Upper lobe of left lung (tissue), 6 donors: ENCODE results near the gene DEFB123. TPM values are rescaled to one million over a fixed set of nuclear protein-coding genes. Genes with fewer than 3 reads are reported as not detected.
"Not testable (repeated sequence)": the region's sequence is repeated elsewhere in the genome, so short reads cannot be mapped to it uniquely, and the experiment has no call there.

Source experiments
- ATAC-seq, 2 donors: fragments of 200-7000 bp; cut with Tn5 transposase; one replicate each; pipeline ENCODE4 v1.9.1; 2022; ENCODE audit warnings: mild to moderate bottlenecking in 2 of 2, moderate library complexity in 2 of 2; ENCODE audit not compliant: low FRiP score in 2 of 2
- DNase-seq, 2 donors: peaks; one replicate each; pipeline ENCODE4 v3.0.0-alpha.2; 2019 to 2020
- H3K27ac ChIP-seq, 4 donors: fragments of 200-600 bp; sonication (generic); one replicate each; pipeline ENCODE4 v1.5.1; 2016 to 2019
- H3K27me3 ChIP-seq, 4 donors: fragments of 200-600 bp; sonication (generic); one replicate each; pipeline ENCODE4 v1.5.1; 2017 to 2019
- H3K36me3 ChIP-seq, 4 donors: fragments of 200-600 bp; sonication (generic); one replicate each; pipeline ENCODE4 v1.5.1; 2016 to 2019
- H3K4me1 ChIP-seq, 4 donors: fragments of 200-600 bp; sonication (generic); one replicate each; pipeline ENCODE4 v1.5.1; 2018 to 2019
- H3K4me3 ChIP-seq, 4 donors: fragments of 200-600 bp; sonication (generic); one replicate each; pipeline ENCODE4 v1.5.1; 2017 to 2019; ENCODE audit warnings: mild to moderate bottlenecking in 2 of 4, moderate library complexity in 1 of 4
- H3K9me3 ChIP-seq, 4 donors: fragments of 200-600 bp; sonication (generic); one replicate each; pipeline ENCODE4 v1.5.1; 2018 to 2019
- CTCF ChIP-seq, 6 experiments: fragments of 450-650 bp in 4 of 6; fragments of 200-600 bp in 2 of 6; sonication (generic) in 2 of 6; IDR thresholded peaks; one replicate each; pipeline ENCODE4 v1.5.1; 2016 to 2019; ENCODE audit warnings: antibody characterized with exemption in 6 of 6
- EP300 ChIP-seq, 4 donors: sonication (generic); formaldehyde crosslinking; IDR thresholded peaks; one replicate each; pipeline ENCODE4 v1.5.1; 2017; ENCODE audit warnings: antibody characterized with exemption in 4 of 4, control low read depth in 2 of 4
- POLR2A ChIP-seq, 4 donors: fragments of 450-650 bp; IDR thresholded peaks; one replicate each; pipeline ENCODE4 v1.5.1; 2016 to 2017; ENCODE audit warnings: antibody characterized with exemption in 4 of 4, mild to moderate bottlenecking in 2 of 4
- POLR2AphosphoS5 ChIP-seq, 2 donors: sonication (generic); formaldehyde crosslinking; IDR thresholded peaks; one replicate each; pipeline ENCODE4 v1.5.1; 2017; ENCODE audit warnings: antibody characterized with exemption in 2 of 2
- WGBS, 2 donors: methylation state at CpG; one replicate each; pipeline ENCODE4 v1.1.5; 2017 to 2018; 5-methylcytosine and 5-hydroxymethylcytosine counted together
- total RNA-seq, 6 donors: library from RNA; depleted of rRNA in 4 of 6; stranded (reverse); fragments of >200 nt in 4 of 6; gene quantifications; one replicate each; pipeline versions ENCODE4 v1.1.0 to v1.2.1, GENCODE V29; 2016 to 2021
- donor health status: DM: no; HTN: no; CAD: no; lungs with moderate emphysema.
- donor health status: DM: no; HTN: yes; CAD: no; lungs with severe emphysema.

The DEFB123 gene
- total RNA-seq, 6 donors from 2014 or later: not detected

- Histone ChIP-seq H3K4me1 (no peaks in the 10 kb centered on the region), H3K4me3 (no peak overlapping the region), H3K36me3 (no peaks in the 10 kb centered on the region), H3K27ac (no peak overlapping the region), H3K9me3 (no peaks in the 10 kb centered on the region), H3K27me3 (no peaks in the 10 kb centered on the region)
- WGBS, 2 donors: 88 to 100% methylated on average over 1 of the region's 1 CpG
- ATAC-seq (no peak), DNase-seq (no peak)
- TF ChIP-seq EP300 (IDR thresholded peaks at IDR 0.05) (no peak), POLR2A (IDR thresholded peaks at IDR 0.05) (no peak), CTCF (IDR thresholded peaks at IDR 0.05) (no peak), POLR2AphosphoS5 (IDR thresholded peaks at IDR 0.05) (no peak)
Measured at GRCh38 chr20:31454361-31454760, 13.9 kb downstream of the DEFB123 start.

GRCh38 chr20:31470946-31471345 lies 30.5 kb downstream of the DEFB123 start:
- not testable (repeated sequence) for ATAC-seq, H3K4me3 ChIP-seq, H3K9me3 ChIP-seq, DNase-seq, H3K27ac ChIP-seq, H3K36me3 ChIP-seq
- peaks cover 8 to 19% (median 10%) of the 10 kb centered on the region in 4 donors for H3K4me1 ChIP-seq
- WGBS, 2 donors: no CpG with 5 or more reads among the region's 33 CpGs
- H3K27me3 ChIP-seq: peaks cover 0 to 10% (median 4%) of the 10 kb centered on the region in 4 donors

GRCh38 chr20:31472395-31473330 lies 32.2 kb downstream of the DEFB123 start:
- ATAC-seq (peak; percentile 28 to 50), DNase-seq (no peak)
- Histone ChIP-seq H3K27me3 (peaks cover 0 to 13% (median 4%) of the 10 kb centered on the region in 4 donors), H3K9me3 (no peaks in the 10 kb centered on the region), H3K36me3 (no peaks in the 10 kb centered on the region), H3K4me1 (peaks cover 8 to 19% (median 10%) of the 10 kb centered on the region in 4 donors), H3K4me3 (no peak overlapping the region), H3K27ac (no peak overlapping the region)
- WGBS, 2 donors: 67 to 81% methylated on average over 3 to 8 of the region's 8 CpGs
- TF ChIP-seq EP300 (IDR thresholded peaks at IDR 0.05) (no peak), POLR2AphosphoS5 (IDR thresholded peaks at IDR 0.05) (no peak), POLR2A (IDR thresholded peaks at IDR 0.05) (no peak), CTCF (IDR thresholded peaks at IDR 0.05) (no peak)

GRCh38 chr20:31473331-31474096 lies 33.1 kb downstream of the DEFB123 start:
- H3K27ac ChIP-seq: no peak overlapping the region
- WGBS, 2 donors: 75 to 91% methylated on average over 5 of the region's 5 CpGs
- peaks cover 8 to 19% (median 10%) of the 10 kb centered on the region in 4 donors for H3K4me1 ChIP-seq
- peaks cover 0 to 13% (median 4%) of the 10 kb centered on the region in 4 donors for H3K27me3 ChIP-seq
- no peaks in the 10 kb centered on the region for H3K36me3 ChIP-seq
- TF ChIP-seq EP300 (IDR thresholded peaks at IDR 0.05) (no peak), POLR2AphosphoS5 (IDR thresholded peaks at IDR 0.05) (no peak)
- H3K4me3 ChIP-seq: no peak overlapping the region
- ATAC-seq (no peak), DNase-seq (no peak)
- H3K9me3 ChIP-seq: no peaks in the 10 kb centered on the region

- DNase-seq (no peak), ATAC-seq (no peak)
- 35 to 80% methylated on average over 1 to 2 of the region's 2 CpGs for WGBS, 2 donors
- TF ChIP-seq EP300 (IDR thresholded peaks at IDR 0.05) (no peak), POLR2AphosphoS5 (IDR thresholded peaks at IDR 0.05) (no peak), CTCF (IDR thresholded peaks at IDR 0.05) (no peak), POLR2A (IDR thresholded peaks at IDR 0.05) (no peak)
- H3K4me3 ChIP-seq: no peak overlapping the region
- no peak overlapping the region for H3K27ac ChIP-seq
- H3K4me1 ChIP-seq: peaks cover 8 to 19% (median 10%) of the 10 kb centered on the region in 4 donors
- peaks cover 0 to 13% (median 4%) of the 10 kb centered on the region in 4 donors for H3K27me3 ChIP-seq
- no peaks in the 10 kb centered on the region for H3K36me3 ChIP-seq
- H3K9me3 ChIP-seq: no peaks in the 10 kb centered on the region
Measured at GRCh38 chr20:31474097-31474436, 33.6 kb downstream of the DEFB123 start.
